ENCODE measurements around the gene ADAMTS1.

DNA sequence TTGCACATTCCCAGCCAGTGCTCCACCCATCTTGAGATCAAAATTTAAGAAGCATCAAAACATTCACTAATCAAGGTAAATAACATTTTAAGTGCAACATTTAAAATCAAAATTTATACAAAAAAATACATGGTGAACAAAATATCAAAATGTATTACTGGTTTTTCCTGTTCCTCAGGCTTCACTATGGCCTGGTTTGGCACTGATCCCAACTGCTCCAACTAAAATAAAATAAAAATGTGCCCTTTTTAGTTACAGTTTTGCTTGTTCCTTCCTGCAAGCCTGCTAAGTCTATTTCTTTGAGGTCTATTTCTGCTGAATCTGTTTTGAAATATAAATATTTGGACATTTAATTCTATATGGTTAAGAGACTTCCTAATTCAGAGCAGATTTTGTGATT lies 54.9 kb downstream of the ADAMTS1 start:
- TF ChIP-seq POLR2A (IDR thresholded peaks at IDR 0.05): no peak
- TF ChIP-seq CTCF (IDR thresholded peaks at IDR 0.05): no peak

Measured in right lobe of liver (tissue), 4 donors.